ENCODE results near the gene MCF2L. TPM values are rescaled to one million over a fixed set of nuclear protein-coding genes. Genes with fewer than 3 reads are reported as not detected.

Gene MCF2L
- polyA plus RNA-seq, 2 donors = 10.9 to 19.4 TPM

DNA sequence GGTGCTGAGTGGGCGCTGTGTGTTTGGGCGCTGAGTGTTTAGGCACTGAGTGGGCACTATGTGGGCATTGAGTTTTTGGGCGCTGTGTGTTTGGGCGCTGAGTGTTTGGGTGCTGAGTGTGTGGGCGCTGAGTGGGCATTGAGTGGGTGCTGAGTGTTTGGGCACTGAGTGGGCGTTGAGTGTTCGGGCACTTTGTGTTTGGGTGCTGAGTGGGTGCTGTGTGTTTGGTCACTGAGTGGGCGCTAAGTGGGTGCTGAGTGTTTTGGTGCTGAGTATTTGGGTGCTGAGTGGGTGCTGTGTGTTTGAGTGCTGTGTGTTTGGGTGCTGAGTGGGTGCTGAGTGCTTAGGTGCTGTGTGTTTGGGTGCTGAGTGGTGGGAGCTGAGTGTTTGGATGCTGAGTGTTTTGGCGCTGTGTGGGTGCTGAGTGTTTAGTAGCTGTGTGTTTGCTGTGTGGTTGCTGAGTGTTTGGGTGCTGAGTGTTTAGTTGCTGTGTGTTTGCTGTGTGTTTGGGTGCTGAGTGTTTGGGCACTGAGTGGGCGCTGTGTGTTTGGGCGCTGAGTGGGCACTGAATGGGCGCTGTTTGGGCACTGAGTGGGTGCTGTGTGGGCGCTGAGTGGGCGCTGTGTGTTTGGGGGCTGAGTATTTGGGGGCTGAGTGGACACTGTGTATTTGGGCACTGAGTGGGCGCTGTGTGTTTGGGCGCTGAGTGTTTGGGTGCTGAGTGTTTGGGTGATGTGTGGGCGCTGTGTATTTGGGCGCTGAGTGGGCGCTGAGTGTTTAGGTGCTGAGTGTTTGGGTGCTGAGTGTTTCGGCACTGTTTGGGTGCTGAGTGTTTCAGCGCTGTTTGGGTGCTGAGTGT lies 89.3 kb downstream of the MCF2L start:
- no peak overlapping the region for H3K4me3 ChIP-seq (ENCODE audit: low read depth in 1 of 2, low read length in 2 of 2)

DNA sequence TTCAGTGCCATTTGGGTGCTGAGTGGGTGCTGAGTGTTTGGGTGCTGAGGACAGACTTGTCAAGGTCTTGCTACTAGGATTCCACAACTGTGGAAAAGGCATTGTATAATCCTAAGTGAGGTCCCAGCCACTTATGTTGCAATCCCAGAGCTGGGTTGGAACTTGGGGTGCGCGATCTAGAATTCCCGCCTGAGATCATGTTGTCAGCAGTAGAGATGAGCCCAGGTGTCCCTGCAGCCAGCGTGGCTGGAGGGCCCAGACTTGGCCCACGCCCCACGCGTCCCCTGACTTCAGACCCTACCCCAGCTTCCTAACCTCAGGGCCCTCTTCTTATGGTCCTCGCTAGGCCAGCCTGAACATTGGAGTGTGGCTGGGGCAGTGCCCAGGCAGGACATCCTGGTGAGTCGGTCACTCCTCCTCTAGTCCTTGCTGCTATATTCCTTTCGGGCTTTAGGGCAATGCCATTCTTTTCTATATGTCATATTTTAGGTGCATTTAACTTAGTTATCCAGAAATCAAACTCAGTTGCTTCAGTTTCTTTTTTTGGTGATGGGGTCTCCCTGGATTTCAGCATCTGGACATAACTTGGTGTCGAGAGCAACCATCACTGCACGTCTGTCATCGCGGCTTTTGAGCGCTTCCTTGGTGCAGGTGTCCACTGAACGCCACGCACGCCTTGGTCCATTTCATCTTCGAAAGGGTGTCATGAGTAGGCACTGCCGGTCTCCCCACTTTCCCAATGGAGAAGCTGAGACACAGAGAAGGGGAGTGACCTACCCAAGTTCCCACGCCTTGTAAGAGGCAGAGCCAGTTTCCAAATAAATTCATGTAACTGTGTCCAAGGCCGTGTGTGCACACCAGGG lies 90.2 kb downstream of the MCF2L start:
- no peak overlapping the region for H3K4me3 ChIP-seq (ENCODE audit: low read depth in 1 of 2, low read length in 2 of 2)
- 94 to 96% methylated on average over 22 of the region's 22 CpGs for WGBS, 2 donors

More for the DNA sequence above, 89.3 kb downstream of the MCF2L start:
- WGBS, 2 donors = 89 to 93% methylated on average over 21 of the region's 21 CpGs
- peaks cover 0 to 6% of the 10 kb centered on the region in 2 donors for H3K36me3 ChIP-seq (ENCODE audit: control insufficient read depth in 2 of 2, insufficient read depth in 2 of 2, low read length in 1 of 2)
- H3K27me3 ChIP-seq (ENCODE audit: control insufficient read depth in 1 of 2, insufficient read depth in 2 of 2, low read length in 2 of 2) = no peaks in the 10 kb centered on the region
- no peak overlapping the region for H3K27ac ChIP-seq (ENCODE audit: low read depth in 2 of 2, low read length in 1 of 2)
- no peaks in the 10 kb centered on the region for H3K4me1 ChIP-seq (ENCODE audit: control insufficient read depth in 2 of 2, insufficient read depth in 2 of 2, low read length in 1 of 2)
- peaks cover 0 to 5% of the 10 kb centered on the region in 2 donors for H3K9me3 ChIP-seq (ENCODE audit: control insufficient read depth in 2 of 2, insufficient read depth in 1 of 2, low read depth in 1 of 2, low read length in 1 of 2)

DNA sequence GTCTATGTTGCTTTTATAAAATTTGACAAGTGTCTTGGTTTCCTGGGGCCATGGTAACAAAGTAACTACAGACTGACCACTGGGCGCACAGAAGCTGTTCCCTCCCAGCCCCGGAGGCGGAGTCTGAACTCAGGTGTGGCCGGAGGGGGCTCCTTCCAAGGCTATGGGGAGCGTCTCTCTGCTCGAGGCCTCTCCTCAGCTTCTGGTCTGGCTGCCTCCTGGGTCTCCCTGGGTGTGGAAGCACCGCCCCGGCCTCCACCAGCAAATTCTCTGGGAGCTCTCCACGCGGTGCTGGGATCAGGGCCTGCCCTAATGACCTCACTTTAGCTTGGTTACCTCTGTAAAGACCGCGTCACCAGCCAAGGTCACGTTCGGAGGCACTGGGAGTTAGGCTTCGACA lies 90.9 kb downstream of the MCF2L start:
- Histone ChIP-seq H3K9me3 (ENCODE audit: control insufficient read depth in 2 of 2, insufficient read depth in 1 of 2, low read depth in 1 of 2, low read length in 1 of 2) (peaks cover 0 to 5% of the 10 kb centered on the region in 2 donors), H3K4me1 (ENCODE audit: control insufficient read depth in 2 of 2, insufficient read depth in 2 of 2, low read length in 1 of 2) (peaks cover 0 to 3% of the 10 kb centered on the region in 2 donors), H3K4me3 (ENCODE audit: low read depth in 1 of 2, low read length in 2 of 2) (no peak overlapping the region), H3K36me3 (ENCODE audit: control insufficient read depth in 2 of 2, insufficient read depth in 2 of 2, low read length in 1 of 2) (peaks cover 0 to 9% of the 10 kb centered on the region in 2 donors), H3K27me3 (ENCODE audit: control insufficient read depth in 1 of 2, insufficient read depth in 2 of 2, low read length in 2 of 2) (no peaks in the 10 kb centered on the region), H3K27ac (ENCODE audit: low read depth in 2 of 2, low read length in 1 of 2) (no peak overlapping the region)
- WGBS, 2 donors = 82% methylated on average over 15 of the region's 15 CpGs

More for the DNA sequence above, 90.2 kb downstream of the MCF2L start:
- Histone ChIP-seq H3K36me3 (ENCODE audit: control insufficient read depth in 2 of 2, insufficient read depth in 2 of 2, low read length in 1 of 2) (peaks cover 0 to 6% of the 10 kb centered on the region in 2 donors), H3K27me3 (ENCODE audit: control insufficient read depth in 1 of 2, insufficient read depth in 2 of 2, low read length in 2 of 2) (no peaks in the 10 kb centered on the region), H3K27ac (ENCODE audit: low read depth in 2 of 2, low read length in 1 of 2) (no peak overlapping the region), H3K9me3 (ENCODE audit: control insufficient read depth in 2 of 2, insufficient read depth in 1 of 2, low read depth in 1 of 2, low read length in 1 of 2) (peaks cover 0 to 5% of the 10 kb centered on the region in 2 donors), H3K4me1 (ENCODE audit: control insufficient read depth in 2 of 2, insufficient read depth in 2 of 2, low read length in 1 of 2) (no peaks in the 10 kb centered on the region)

DNA sequence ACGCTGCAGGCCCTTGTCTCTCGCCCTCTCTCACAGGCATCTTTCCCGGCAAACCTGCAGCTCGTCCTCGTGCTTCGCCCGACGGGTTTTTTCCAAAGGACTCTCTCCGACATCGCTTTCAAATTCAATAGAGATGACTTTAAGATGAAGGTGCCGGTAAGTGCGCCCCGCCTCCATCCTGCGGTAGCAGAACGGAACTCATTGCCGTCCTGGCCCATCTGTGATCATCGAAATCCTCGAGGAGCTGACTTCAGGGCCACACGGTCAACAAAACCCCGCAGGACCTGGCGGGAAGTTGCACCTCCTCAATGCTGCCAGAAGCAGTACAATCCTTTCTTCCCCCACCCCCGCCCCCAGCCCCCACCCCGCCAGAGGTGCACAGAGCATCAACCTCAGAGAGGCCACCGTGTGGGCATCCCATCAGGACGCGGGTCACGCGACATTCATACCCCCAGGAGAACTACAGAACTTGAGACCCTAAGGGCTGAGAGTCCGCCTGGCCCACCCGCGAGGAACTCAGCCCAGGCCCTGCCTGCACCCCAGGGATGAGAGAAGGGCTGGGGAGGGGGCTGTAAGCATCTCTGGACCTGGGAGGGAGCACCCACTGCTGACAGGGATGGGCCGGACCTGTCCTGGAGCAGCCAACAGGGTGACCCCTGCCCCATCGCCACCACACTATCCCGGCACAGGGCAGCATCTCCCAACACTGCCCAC lies 91.7 kb downstream of the MCF2L start:
- Histone ChIP-seq H3K36me3 (ENCODE audit: control insufficient read depth in 2 of 2, insufficient read depth in 2 of 2, low read length in 1 of 2) (peaks cover 0 to 14% of the 10 kb centered on the region in 2 donors), H3K4me1 (ENCODE audit: control insufficient read depth in 2 of 2, insufficient read depth in 2 of 2, low read length in 1 of 2) (peaks cover 0 to 3% of the 10 kb centered on the region in 2 donors), H3K4me3 (ENCODE audit: low read depth in 1 of 2, low read length in 2 of 2) (no peak overlapping the region), H3K9me3 (ENCODE audit: control insufficient read depth in 2 of 2, insufficient read depth in 1 of 2, low read depth in 1 of 2, low read length in 1 of 2) (peaks cover 0 to 5% of the 10 kb centered on the region in 2 donors), H3K27me3 (ENCODE audit: control insufficient read depth in 1 of 2, insufficient read depth in 2 of 2, low read length in 2 of 2) (no peaks in the 10 kb centered on the region), H3K27ac (ENCODE audit: low read depth in 2 of 2, low read length in 1 of 2) (no peak overlapping the region)
- 90 to 92% methylated on average over 34 of the region's 34 CpGs for WGBS, 2 donors

DNA sequence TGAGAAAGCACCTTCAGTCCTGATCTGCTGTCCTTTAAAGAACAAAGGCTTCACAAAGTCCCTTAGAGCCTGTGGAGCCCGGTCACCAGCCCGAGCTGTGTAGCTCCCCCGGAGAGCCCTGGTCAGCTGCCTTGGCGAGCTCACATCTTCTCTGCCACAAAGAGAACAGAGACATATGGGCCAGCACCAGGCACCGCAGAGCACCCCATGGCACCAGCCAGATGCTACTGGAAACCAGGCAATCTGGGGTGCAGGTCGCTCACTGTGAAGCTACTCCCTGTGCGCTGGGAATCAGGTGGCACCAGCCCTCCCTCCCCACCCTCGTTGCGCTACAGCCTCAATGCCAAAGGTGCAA lies 92.2 kb downstream of the MCF2L start:
- H3K27ac ChIP-seq (ENCODE audit: low read depth in 2 of 2, low read length in 1 of 2) = no peak overlapping the region
- no peak overlapping the region for H3K4me3 ChIP-seq (ENCODE audit: low read depth in 1 of 2, low read length in 2 of 2)
- peaks cover 0 to 17% of the 10 kb centered on the region in 2 donors for H3K36me3 ChIP-seq (ENCODE audit: control insufficient read depth in 2 of 2, insufficient read depth in 2 of 2, low read length in 1 of 2)
- 90 to 91% methylated on average over 9 of the region's 9 CpGs for WGBS, 2 donors
- peaks cover 0 to 5% of the 10 kb centered on the region in 2 donors for H3K9me3 ChIP-seq (ENCODE audit: control insufficient read depth in 2 of 2, insufficient read depth in 1 of 2, low read depth in 1 of 2, low read length in 1 of 2)
- H3K4me1 ChIP-seq (ENCODE audit: control insufficient read depth in 2 of 2, insufficient read depth in 2 of 2, low read length in 1 of 2) = peaks cover 0 to 3% of the 10 kb centered on the region in 2 donors
- H3K27me3 ChIP-seq (ENCODE audit: control insufficient read depth in 1 of 2, insufficient read depth in 2 of 2, low read length in 2 of 2) = no peaks in the 10 kb centered on the region

DNA sequence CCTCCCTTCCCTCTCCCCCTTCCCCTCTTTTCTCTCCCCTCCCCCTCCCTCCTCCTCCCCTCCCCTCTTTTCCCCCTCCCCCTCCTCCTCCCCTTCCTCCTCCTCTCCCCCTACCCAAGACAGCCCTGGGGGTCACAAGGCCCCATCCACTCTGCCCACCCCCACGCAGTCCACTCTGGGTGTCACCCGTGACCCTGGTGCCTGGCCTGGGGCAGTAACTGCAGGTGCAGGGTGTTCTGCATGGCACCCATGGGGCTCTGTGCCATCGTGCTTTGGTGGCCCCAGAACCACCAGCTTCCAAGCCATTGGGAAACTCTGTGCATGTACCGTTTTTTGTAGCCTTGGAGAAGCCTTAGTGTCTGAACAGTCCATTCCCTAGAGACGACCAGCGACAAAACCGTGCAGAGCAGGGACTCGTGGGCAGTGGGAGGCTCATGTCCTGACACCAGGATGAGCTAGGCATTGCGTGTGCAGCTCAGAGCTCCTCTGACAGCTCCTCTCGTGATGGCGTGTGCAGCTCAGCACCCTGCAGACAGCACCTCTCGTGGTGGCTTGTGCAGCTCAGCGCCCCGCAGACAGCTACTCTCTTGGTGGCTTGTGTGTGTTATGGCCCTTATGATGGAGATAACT lies 92.9 kb downstream of the MCF2L start:
- 84 to 86% methylated on average over 14 of the region's 14 CpGs for WGBS, 2 donors
- H3K9me3 ChIP-seq (ENCODE audit: control insufficient read depth in 2 of 2, insufficient read depth in 1 of 2, low read depth in 1 of 2, low read length in 1 of 2) = peaks cover 0 to 5% of the 10 kb centered on the region in 2 donors

DNA sequence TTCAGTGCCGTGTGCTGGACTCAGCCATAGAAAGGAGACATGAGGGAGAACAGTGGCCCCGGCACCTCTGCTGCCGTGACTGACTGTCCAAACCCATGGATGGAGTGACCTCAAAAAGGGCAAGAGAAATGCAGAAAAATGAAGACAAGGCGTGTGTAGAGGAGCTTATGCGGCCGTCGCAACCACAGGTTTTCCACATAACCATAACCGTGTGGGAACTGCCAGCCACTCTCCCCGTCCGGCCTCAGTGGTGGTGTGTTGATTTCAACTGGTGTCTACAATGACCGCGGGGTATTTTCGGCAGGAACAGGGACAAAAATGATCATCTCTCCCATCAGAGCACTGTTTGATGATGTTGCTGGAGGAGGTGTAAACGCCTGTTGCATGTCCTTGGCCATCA lies 93.7 kb downstream of the MCF2L start:
- 93 to 94% methylated on average over 13 to 14 of the region's 14 CpGs for WGBS, 2 donors
- Histone ChIP-seq H3K36me3 (ENCODE audit: control insufficient read depth in 2 of 2, insufficient read depth in 2 of 2, low read length in 1 of 2) (peaks cover 0 to 18% of the 10 kb centered on the region in 2 donors), H3K9me3 (ENCODE audit: control insufficient read depth in 2 of 2, insufficient read depth in 1 of 2, low read depth in 1 of 2, low read length in 1 of 2) (peaks cover 0 to 5% of the 10 kb centered on the region in 2 donors), H3K4me3 (ENCODE audit: low read depth in 1 of 2, low read length in 2 of 2) (no peak overlapping the region), H3K27me3 (ENCODE audit: control insufficient read depth in 1 of 2, insufficient read depth in 2 of 2, low read length in 2 of 2) (no peaks in the 10 kb centered on the region), H3K4me1 (ENCODE audit: control insufficient read depth in 2 of 2, insufficient read depth in 2 of 2, low read length in 1 of 2) (peaks cover 0 to 3% of the 10 kb centered on the region in 2 donors), H3K27ac (ENCODE audit: low read depth in 2 of 2, low read length in 1 of 2) (no peak overlapping the region)

More for the DNA sequence above, 92.9 kb downstream of the MCF2L start:
- Histone ChIP-seq H3K27me3 (ENCODE audit: control insufficient read depth in 1 of 2, insufficient read depth in 2 of 2, low read length in 2 of 2) (no peaks in the 10 kb centered on the region), H3K4me1 (ENCODE audit: control insufficient read depth in 2 of 2, insufficient read depth in 2 of 2, low read length in 1 of 2) (peaks cover 0 to 3% of the 10 kb centered on the region in 2 donors), H3K36me3 (ENCODE audit: control insufficient read depth in 2 of 2, insufficient read depth in 2 of 2, low read length in 1 of 2) (peaks cover 0 to 18% of the 10 kb centered on the region in 2 donors), H3K27ac (ENCODE audit: low read depth in 2 of 2, low read length in 1 of 2) (no peak overlapping the region), H3K4me3 (ENCODE audit: low read depth in 1 of 2, low read length in 2 of 2) (no peak overlapping the region)

DNA sequence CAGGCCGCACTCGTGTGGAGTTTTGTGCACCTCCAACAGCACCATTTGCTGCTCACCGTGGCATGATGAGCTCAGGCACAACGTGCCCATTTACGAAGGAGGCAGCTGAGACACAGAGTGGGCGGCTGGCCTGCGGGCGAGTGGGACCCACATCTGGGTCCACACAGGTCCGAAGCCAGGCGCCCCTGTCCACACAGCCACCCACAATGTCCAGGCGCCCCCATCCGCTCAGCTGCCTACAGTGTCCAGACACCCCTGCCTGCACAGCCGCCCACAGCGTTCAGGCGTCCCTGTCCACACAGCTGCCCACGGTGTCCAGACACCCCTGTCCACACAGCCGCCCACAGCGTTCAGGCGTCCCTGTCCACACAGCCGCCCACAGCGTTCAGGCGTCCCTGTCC lies 94.1 kb downstream of the MCF2L start:
- Histone ChIP-seq H3K27ac (ENCODE audit: low read depth in 2 of 2, low read length in 1 of 2) (no peak overlapping the region), H3K4me1 (ENCODE audit: control insufficient read depth in 2 of 2, insufficient read depth in 2 of 2, low read length in 1 of 2) (peaks cover 0 to 3% of the 10 kb centered on the region in 2 donors), H3K36me3 (ENCODE audit: control insufficient read depth in 2 of 2, insufficient read depth in 2 of 2, low read length in 1 of 2) (peaks cover 0 to 18% of the 10 kb centered on the region in 2 donors), H3K4me3 (ENCODE audit: low read depth in 1 of 2, low read length in 2 of 2) (no peak overlapping the region), H3K9me3 (ENCODE audit: control insufficient read depth in 2 of 2, insufficient read depth in 1 of 2, low read depth in 1 of 2, low read length in 1 of 2) (peaks cover 0 to 4% of the 10 kb centered on the region in 2 donors), H3K27me3 (ENCODE audit: control insufficient read depth in 1 of 2, insufficient read depth in 2 of 2, low read length in 2 of 2) (no peaks in the 10 kb centered on the region)
- WGBS, 2 donors = 95% methylated on average over 22 of the region's 22 CpGs

Data from esophagus (tissue), 2 donors.